Epithelial cell of proximal tubule (primary cell): ENCODE measurements around the gene FBXO21. TPM values are rescaled to one million over a fixed set of nuclear protein-coding genes. Genes with fewer than 3 reads are reported as not detected.
"Not testable (repeated sequence)": the region's sequence is repeated elsewhere in the genome, so short reads cannot be mapped to it uniquely, and the experiment has no call there.

Experiments
- DNase-seq: peaks from one replicate; pipeline ENCODE4 v3.0.0-alpha.2; 2011; ENCODE audit warnings: low read depth
- H3K4me3 ChIP-seq: 2 replicates; pipeline ENCODE4 v1.5.1; 2011; ENCODE audit warnings: low read depth, mild to moderate bottlenecking, low read length
- CTCF ChIP-seq: conservative IDR thresholded peaks from 2 replicates; pipeline ENCODE4 v1.5.1; 2012; ENCODE audit warnings: low read depth, mild to moderate bottlenecking, low read length
- total RNA-seq: library from RNA; depleted of rRNA; stranded (reverse); fragments of >200 nt; gene quantifications from 2 replicates; pipeline ENCODE4 v1.2.3, GENCODE V29; 2015

The FBXO21 gene
- total RNA-seq, 1 donor from 2014 or later, result 35.7 TPM

- H3K4me3 ChIP-seq, result no peak overlapping the region
- TF ChIP-seq CTCF, result no peak
- DNase-seq, result no peak
Observed at GRCh38 chr12:117226505-117226904, 36.2 kb upstream of the FBXO21 start.

- DNase-seq, result no peak
- TF ChIP-seq CTCF, result no peak
- no peak overlapping the region for H3K4me3 ChIP-seq
Observed at GRCh38 chr12:117225179-117225578, 34.9 kb upstream of the FBXO21 start.

GRCh38 chr12:117220947-117221346 is 30.7 kb upstream of the FBXO21 start:
- H3K4me3 ChIP-seq, DNase-seq: not testable (repeated sequence)

- DNase-seq, result no peak
- H3K4me3 ChIP-seq, result no peak overlapping the region
- no peak for TF ChIP-seq CTCF
Observed at GRCh38 chr12:117218149-117218548, 27.9 kb upstream of the FBXO21 start.

GRCh38 chr12:117216686-117217085 is 26.4 kb upstream of the FBXO21 start:
- TF ChIP-seq CTCF, result no peak

GRCh38 chr12:117214797-117215196 is 24.5 kb upstream of the FBXO21 start:
- no peak overlapping the region for H3K4me3 ChIP-seq
- no peak for DNase-seq
- TF ChIP-seq CTCF, result no peak

More at GRCh38 chr12:117216686-117217085, 26.4 kb upstream of the FBXO21 start:
- DNase-seq, result no peak
- H3K4me3 ChIP-seq, result no peak overlapping the region

GRCh38 chr12:117213295-117213808 is 23.1 kb upstream of the FBXO21 start:
- TF ChIP-seq CTCF, result no peak
- no peak overlapping the region for H3K4me3 ChIP-seq
- DNase-seq, result no peak
